DOHH2 (cell line): ENCODE results near the gene MZB1.

ENCODE experiments used
- EZH2phosphoT487 ChIP-seq: fragments of 200-600 bp; sonication (generic); IDR thresholded peaks from 2 replicates; pipeline ENCODE4 v1.6.1; 2017; ENCODE audit warnings: borderline replicate concordance, mild to moderate bottlenecking, antibody characterized with exemption, low read length, moderate library complexity, mixed read lengths
- TF ChIP-seq, protein P1 (sequence below): fragments of 200-600 bp; sonication (generic); IDR thresholded peaks from one replicate; pipeline ENCODE4 v1.5.1; 2014; ENCODE audit warnings: antibody characterized with exemption, mild to moderate bottlenecking, low read depth, low read length; ENCODE audit not compliant: poor library complexity, severe bottlenecking

GRCh38 chr5:139378101-139378825, 11.4 kb downstream of the MZB1 start:
- TF ChIP-seq, protein P1, sequence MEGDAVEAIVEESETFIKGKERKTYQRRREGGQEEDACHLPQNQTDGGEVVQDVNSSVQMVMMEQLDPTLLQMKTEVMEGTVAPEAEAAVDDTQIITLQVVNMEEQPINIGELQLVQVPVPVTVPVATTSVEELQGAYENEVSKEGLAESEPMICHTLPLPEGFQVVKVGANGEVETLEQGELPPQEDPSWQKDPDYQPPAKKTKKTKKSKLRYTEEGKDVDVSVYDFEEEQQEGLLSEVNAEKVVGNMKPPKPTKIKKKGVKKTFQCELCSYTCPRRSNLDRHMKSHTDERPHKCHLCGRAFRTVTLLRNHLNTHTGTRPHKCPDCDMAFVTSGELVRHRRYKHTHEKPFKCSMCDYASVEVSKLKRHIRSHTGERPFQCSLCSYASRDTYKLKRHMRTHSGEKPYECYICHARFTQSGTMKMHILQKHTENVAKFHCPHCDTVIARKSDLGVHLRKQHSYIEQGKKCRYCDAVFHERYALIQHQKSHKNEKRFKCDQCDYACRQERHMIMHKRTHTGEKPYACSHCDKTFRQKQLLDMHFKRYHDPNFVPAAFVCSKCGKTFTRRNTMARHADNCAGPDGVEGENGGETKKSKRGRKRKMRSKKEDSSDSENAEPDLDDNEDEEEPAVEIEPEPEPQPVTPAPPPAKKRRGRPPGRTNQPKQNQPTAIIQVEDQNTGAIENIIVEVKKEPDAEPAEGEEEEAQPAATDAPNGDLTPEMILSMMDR, result no peak
- TF ChIP-seq EZH2phosphoT487, result no peak
